ENCODE data around the gene NOL11.
"Not testable (repeated sequence)": the region's sequence is repeated elsewhere in the genome, so short reads cannot be mapped to it uniquely, and the experiment has no call there.

NOL11 gene

GRCh38 chr17:67756766-67757165 lies 39.0 kb downstream of the NOL11 start:
- DNase-seq = not testable (repeated sequence)

- DNase-seq = no peak
These were observed 41.8 kb downstream of the NOL11 start for GRCh38 chr17:67759355-67760171.

GRCh38 chr17:67765623-67766022 lies 47.9 kb downstream of the NOL11 start:
- DNase-seq = no peak

GRCh38 chr17:67769231-67769630 lies 51.5 kb downstream of the NOL11 start:
- DNase-seq = no peak

DNA sequence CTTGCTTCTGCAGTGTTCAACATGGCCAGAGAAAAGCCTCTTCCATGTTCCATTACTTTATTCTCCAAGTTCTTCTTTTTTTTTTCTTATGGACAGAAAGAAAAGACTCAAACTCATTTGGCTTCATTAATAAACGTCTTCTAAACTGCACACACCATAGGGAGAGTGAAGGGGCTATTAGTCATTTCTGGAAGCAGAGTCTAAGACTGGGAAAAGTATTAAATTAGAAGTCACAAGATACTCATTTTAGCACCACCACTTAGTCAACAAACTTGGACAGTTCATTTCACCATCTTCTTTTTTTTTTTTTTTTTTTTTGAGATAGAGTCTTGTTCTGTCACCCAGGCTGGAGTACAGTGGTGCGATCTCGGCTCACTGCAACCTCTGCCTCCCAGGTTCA lies 52.8 kb downstream of the NOL11 start:
- no peak for DNase-seq

- no peak for DNase-seq
These were observed 54.9 kb downstream of the NOL11 start for GRCh38 chr17:67772679-67773078.

- DNase-seq = no peak
These were observed 55.5 kb downstream of the NOL11 start for GRCh38 chr17:67773246-67773645.

GRCh38 chr17:67779098-67779672 lies 61.4 kb downstream of the NOL11 start:
- DNase-seq = no peak

- DNase-seq = no peak
These were observed 66.8 kb downstream of the NOL11 start for GRCh38 chr17:67784364-67785121.

- DNase-seq = no peak
These were observed 67.4 kb downstream of the NOL11 start for GRCh38 chr17:67785122-67785477.

GRCh38 chr17:67785504-67785903 lies 67.8 kb downstream of the NOL11 start:
- no peak for DNase-seq

All from effector CD4-positive, alpha-beta T cell (primary cell).